ENCODE measurements around the gene TBC1D22A.

DNA sequence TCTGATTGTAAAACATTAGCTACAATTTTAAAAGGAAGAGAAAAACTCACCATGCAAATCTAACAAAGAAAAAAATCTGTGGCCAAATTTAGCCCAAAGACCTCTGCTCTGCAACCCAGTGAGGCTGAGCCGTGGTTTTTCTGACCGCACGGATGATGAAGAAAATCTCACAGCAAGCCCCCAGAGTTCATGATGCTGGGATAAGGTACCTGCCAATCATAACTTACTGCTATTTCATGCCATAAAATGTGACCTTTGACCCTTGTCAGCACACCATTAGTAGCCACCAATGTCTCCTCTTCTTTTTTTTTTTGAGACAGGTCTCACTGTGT lies 35.5 kb upstream of the TBC1D22A start:
- TF ChIP-seq ZNF764 (CRISPR knock-in tag; IDR thresholded peaks at IDR 0.05; ENCODE audit: low read depth): no peak
- TF ChIP-seq HOXB6 (CRISPR knock-in tag; IDR thresholded peaks at IDR 0.05; ENCODE audit: borderline replicate concordance): no peak

Measured in K562 (cell line).